Left colon (tissue), 2 donors: ENCODE results near the gene UNCX. TPM values are rescaled to one million over a fixed set of nuclear protein-coding genes. Genes with fewer than 3 reads are reported as not detected.
A peak's percentile ranks its signal among the peaks of the same experiment; 100 is the strongest.
"Not testable (repeated sequence)": the region's sequence is repeated elsewhere in the genome, so short reads cannot be mapped to it uniquely, and the experiment has no call there.

Experiments used
- ATAC-seq: fragments of 200-7000 bp; cut with Tn5 transposase; one replicate; pipeline ENCODE4 v1.9.1; 2020; ENCODE audit warnings: mild to moderate bottlenecking, moderate library complexity
- DNase-seq, 2 donors: peaks; one replicate each; pipeline ENCODE4 v3.0.0-alpha.2; 2020
- intact Hi-C, 2 donors: fragments of 100-400 bp; cut with DNase I in 1 of 2; cut with micrococcal nuclease in 1 of 2; formaldehyde crosslinking; loops; one replicate each; pipeline versions ENCODE4 v1.11.2 to v1.14.0; 2022; cut with DNase I, micrococcal nuclease
- total RNA-seq, 2 donors: library from RNA; stranded (reverse); fragmentation: NEBNext Ultra II Directional; extraction: Animal tissue kit (Norgen Biotek cat#: 25700); gene quantifications; one replicate each; pipeline ENCODE4 v1.2.1, GENCODE V29; 2021
- donor health status: DM: no; HTN: no; CAD: no.
- donor health status: DM: yes; HTN: yes; CAD: no.

UNCX gene
- total RNA-seq, 2 donors from 2014 or later, result not detected

- ATAC-seq (no peak), DNase-seq (no peak)
- intact Hi-C loops, result no loop called here
These were observed 17.1 kb downstream of the UNCX start for GRCh38 chr7:1249731-1250130.

GRCh38 chr7:1250901-1251300 lies 18.2 kb downstream of the UNCX start:
- intact Hi-C loops, result no loop called here
- ATAC-seq (no peak), DNase-seq (no peak)

GRCh38 chr7:1251796-1252539 lies 19.3 kb downstream of the UNCX start:
- intact Hi-C loops, result no loop called here
- peak; percentile 68 for ATAC-seq
- DNase-seq, result peak in 1 of 2 donors; percentile 27

GRCh38 chr7:1252540-1253090 lies 19.9 kb downstream of the UNCX start:
- ATAC-seq, result no peak
- DNase-seq, result no peak
- intact Hi-C loops, result no loop called here

- DNase-seq, result no peak
- no peak for ATAC-seq
- intact Hi-C loops, result no loop called here
These were observed 21.1 kb downstream of the UNCX start for GRCh38 chr7:1253681-1254181.

- DNase-seq (no peak), ATAC-seq (peak; percentile 36)
These were observed 21.8 kb downstream of the UNCX start for GRCh38 chr7:1254281-1255079.

GRCh38 chr7:1255080-1255816 lies 22.6 kb downstream of the UNCX start:
- intact Hi-C loops, result no loop called here
- DNase-seq (no peak), ATAC-seq (peak; percentile 80)

More at GRCh38 chr7:1254281-1255079, 21.8 kb downstream of the UNCX start:
- intact Hi-C loops, result no loop called here

GRCh38 chr7:1255817-1256340 lies 23.2 kb downstream of the UNCX start:
- ATAC-seq (no peak), DNase-seq (no peak)
- intact Hi-C loops, result no loop called here

- DNase-seq, result no peak
- ATAC-seq, result no peak
- intact Hi-C loops, result no loop called here
These were observed 23.9 kb downstream of the UNCX start for GRCh38 chr7:1256621-1257020.

- intact Hi-C loops, result no loop called here
- no peak for DNase-seq
- no peak for ATAC-seq
These were observed 24.5 kb downstream of the UNCX start for GRCh38 chr7:1257221-1257620.

GRCh38 chr7:1257863-1258262 lies 25.2 kb downstream of the UNCX start:
- DNase-seq (no peak), ATAC-seq (no peak)
- intact Hi-C loops, result no loop called here

GRCh38 chr7:1259621-1260243 lies 27.1 kb downstream of the UNCX start:
- DNase-seq (no peak), ATAC-seq (no peak)
- intact Hi-C loops, result no loop called here

- ATAC-seq (no peak), DNase-seq (no peak)
- intact Hi-C loops, result no loop called here
These were observed 27.6 kb downstream of the UNCX start for GRCh38 chr7:1260244-1260635.

- intact Hi-C loops, ATAC-seq, DNase-seq: not testable (repeated sequence)
These were observed 28.4 kb downstream of the UNCX start for GRCh38 chr7:1261036-1261435.

- ATAC-seq, result no peak
- intact Hi-C loops, result no loop called here
- no peak for DNase-seq
These were observed 29.8 kb downstream of the UNCX start for GRCh38 chr7:1262441-1262840.

GRCh38 chr7:1263391-1263951 lies 30.8 kb downstream of the UNCX start:
- DNase-seq (no peak), ATAC-seq (no peak)

GRCh38 chr7:1264345-1265280 lies 31.9 kb downstream of the UNCX start:
- intact Hi-C loops, result no loop called here
- DNase-seq (no peak), ATAC-seq (no peak)

More at GRCh38 chr7:1263391-1263951, 30.8 kb downstream of the UNCX start:
- intact Hi-C loops, result no loop called here
